Esophagus squamous epithelium (tissue), 4 donors: ENCODE measurements around the gene FGF11.

ENCODE experiments used
- CTCF ChIP-seq, 6 experiments: fragments of 450-650 bp in 4 of 6; fragments of 200-600 bp in 2 of 6; sonication (generic) in 2 of 6; IDR thresholded peaks; one replicate each; pipeline ENCODE4 v1.5.1; 2016 to 2019; ENCODE audit warnings: antibody characterized with exemption in 6 of 6, mild to moderate bottlenecking in 4 of 6, moderate library complexity in 4 of 6
- POLR2A ChIP-seq, 4 donors: fragments of 450-650 bp; IDR thresholded peaks; one replicate each; pipeline ENCODE4 v1.6.1; 2017; ENCODE audit warnings: antibody characterized with exemption in 4 of 4, mild to moderate bottlenecking in 4 of 4, moderate library complexity in 3 of 4

DNA sequence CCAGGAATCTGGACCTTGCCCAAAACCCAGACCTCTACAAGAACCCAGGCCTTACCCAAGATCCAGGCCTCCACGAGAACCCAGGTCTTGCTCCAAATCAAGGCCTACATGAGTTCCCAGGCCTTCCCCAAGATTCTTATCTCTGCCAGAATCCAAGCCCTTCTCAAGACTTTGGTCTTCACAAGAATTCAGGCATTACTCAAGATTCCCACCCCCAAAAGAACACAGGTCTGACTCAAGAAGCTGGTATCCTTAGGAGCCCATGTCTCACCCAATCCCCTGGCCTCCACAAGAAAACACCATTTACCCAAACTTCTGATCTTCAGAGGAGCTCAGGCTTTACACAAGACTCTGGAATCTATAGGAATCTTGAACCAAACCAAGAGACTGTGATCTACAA lies 8.1 kb upstream of the FGF11 start:
- TF ChIP-seq CTCF (IDR thresholded peaks at IDR 0.05): no peak
- no peak for TF ChIP-seq POLR2A (IDR thresholded peaks at IDR 0.05)
